ENCODE results near the gene FIS1. TPM values are rescaled to one million over a fixed set of nuclear protein-coding genes. Genes with fewer than 3 reads are reported as not detected.
"Not testable (repeated sequence)": the region's sequence is repeated elsewhere in the genome, so short reads cannot be mapped to it uniquely, and the experiment has no call there.

The FIS1 gene
- polyA plus RNA-seq, 1 of the 3 experiments (the other 2 are of a cell fraction): 1,313 TPM

DNA sequence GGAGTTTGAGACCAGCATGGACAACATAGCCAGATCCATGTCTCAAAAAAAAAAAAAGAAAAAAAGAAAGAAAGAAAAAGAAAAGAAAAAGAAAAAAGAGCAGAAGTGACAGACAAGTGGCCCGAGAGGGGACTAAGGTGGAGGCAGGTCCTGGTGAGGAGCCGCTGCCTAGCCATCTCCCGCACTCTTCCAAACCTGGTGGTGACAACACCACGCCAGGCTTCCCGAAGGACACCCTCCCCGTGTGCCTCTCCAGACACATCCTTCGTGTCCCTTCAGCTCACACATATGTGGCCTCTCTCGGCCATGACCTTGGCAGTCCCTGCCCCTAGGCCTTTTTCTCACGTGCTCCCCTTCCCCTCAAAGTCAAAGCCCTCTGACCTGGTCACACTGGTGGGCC is 40.3 kb upstream of the FIS1 start:
- ChIA-PET CTCF (interaction anchor here (0.9 to 1.4 kb wide), 3 partner anchors 30 to 147 kb away, joined by 3 to 6 read pairs (median 3); no protein-coding TSS in a partner anchor), POLR2A (no interaction called here)
- TF ChIP-seq SMC3 (IDR thresholded peaks at IDR 0.05; ENCODE audit: low read depth, low read length) (no peak), CHD2 (IDR thresholded peaks at IDR 0.05; ENCODE audit: low read length, partially characterized antibody) (no peak)
- no peaks in the 10 kb centered on the region for H3K79me2 ChIP-seq (ENCODE audit: insufficient read depth)
- 75% methylated on average over 9 of the region's 9 CpGs for WGBS (ENCODE audit: low lambda C conversion rate)
- no peak overlapping the region for H3K4me2 ChIP-seq
- no peak overlapping the region for H3K4me3 ChIP-seq (ENCODE audit: low read depth in 2 of 2, low read length in 1 of 2)
- H3K27ac ChIP-seq (ENCODE audit: low read depth in 2 of 2, low read length in 1 of 2): no peak overlapping the region
- peaks cover 3% of the 10 kb centered on the region for H3F3A ChIP-seq (replicated peaks; ENCODE audit: insufficient read depth)
- no peak overlapping the region for H2AFZ ChIP-seq (ENCODE audit: low read depth)
- no peaks in the 10 kb centered on the region for H3K36me3 ChIP-seq (replicated peaks in 1 of 2; ENCODE audit: control insufficient read depth in 1 of 2, insufficient read depth in 2 of 2, low read length in 1 of 2)
- H4K20me1 ChIP-seq (ENCODE audit: insufficient read depth): no peaks in the 10 kb centered on the region
- H3K4me1 ChIP-seq (ENCODE audit: control insufficient read depth in 1 of 2, insufficient read depth in 2 of 2, low read depth in 1 of 2, low read length in 1 of 2): peaks cover 0 to 2% of the 10 kb centered on the region in 2 experiments; a peak in 1 of 4 replicates
- H3K9me2 ChIP-seq: no peaks in the 10 kb centered on the region
- no peak for DNase-seq
- peaks cover 9% of the 10 kb centered on the region; the same call in 1 of the 2 replicates for H3K27me3 ChIP-seq (ENCODE audit: insufficient read depth)
- H3K9me3 ChIP-seq: no peaks in the 10 kb centered on the region
- no peak overlapping the region for H3K9ac ChIP-seq

DNA sequence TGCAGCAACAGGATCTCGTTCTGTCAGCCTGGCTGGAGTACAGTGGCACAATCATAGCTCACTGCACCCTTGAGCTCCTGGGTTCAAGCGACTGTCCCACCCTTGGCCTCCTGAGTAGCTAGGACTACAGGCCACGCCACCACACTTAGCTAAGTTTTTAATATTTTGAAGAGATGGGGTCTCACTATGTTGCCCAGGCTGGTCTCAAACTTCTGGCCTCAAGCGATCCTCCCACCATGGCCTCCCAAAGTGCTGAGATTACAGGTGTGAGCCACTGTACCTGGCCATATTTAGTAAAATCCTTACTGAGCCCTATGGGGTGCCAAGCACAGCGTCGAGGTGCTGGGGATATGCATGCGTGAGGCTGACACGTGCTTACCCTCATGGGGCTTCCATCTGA is 36.0 kb upstream of the FIS1 start:
- H3K36me3 ChIP-seq (replicated peaks in 1 of 2; ENCODE audit: control insufficient read depth in 1 of 2, insufficient read depth in 2 of 2, low read length in 1 of 2); H3F3A ChIP-seq (replicated peaks; ENCODE audit: insufficient read depth); POLR2A ChIA-PET: not testable (repeated sequence)

GRCh38 chr7:101278461-101279292 is 33.8 kb upstream of the FIS1 start:
- Histone ChIP-seq H3K9ac (no peak overlapping the region), H3K27me3 (ENCODE audit: insufficient read depth) (peaks cover 34% of the 10 kb centered on the region), H3K4me2 (no peak overlapping the region), H3F3A (replicated peaks; ENCODE audit: insufficient read depth) (no peaks in the 10 kb centered on the region), H3K36me3 (replicated peaks in 1 of 2; ENCODE audit: control insufficient read depth in 1 of 2, insufficient read depth in 2 of 2, low read length in 1 of 2) (no peaks in the 10 kb centered on the region), H3K9me2 (no peaks in the 10 kb centered on the region), H3K9me3 (no peaks in the 10 kb centered on the region), H3K4me1 (ENCODE audit: control insufficient read depth in 1 of 2, insufficient read depth in 2 of 2, low read depth in 1 of 2, low read length in 1 of 2) (peaks cover 0 to 2% of the 10 kb centered on the region in 2 experiments; a peak in 1 of 4 replicates), H3K27ac (ENCODE audit: low read depth in 2 of 2, low read length in 1 of 2) (no peak overlapping the region), H2AFZ (ENCODE audit: low read depth) (no peak overlapping the region), H4K20me1 (ENCODE audit: insufficient read depth) (no peaks in the 10 kb centered on the region), H3K79me2 (ENCODE audit: insufficient read depth) (no peaks in the 10 kb centered on the region), H3K4me3 (ENCODE audit: low read depth in 2 of 2, low read length in 1 of 2) (no peak overlapping the region)
- DNase-seq: no peak
- ChIA-PET POLR2A (no interaction called here), CTCF (interaction anchor here (0.7 to 3.7 kb wide), 6 partner anchors 12 to 184 kb away, joined by 3 to 15 read pairs (median 4); partner anchors contain the start of gene FIS1)
- 48% methylated on average over 24 of the region's 24 CpGs for WGBS (ENCODE audit: low lambda C conversion rate)
- no peak for TF ChIP-seq SMC3 (IDR thresholded peaks at IDR 0.05; ENCODE audit: low read depth, low read length)
- TF ChIP-seq RCOR1 (IDR thresholded peaks at IDR 0.05; ENCODE audit: low read length): no peak
- no peak for TF ChIP-seq CTCF (IDR thresholded peaks at IDR 0.05)
- TF ChIP-seq TCF12 (IDR thresholded peaks at IDR 0.05): no peak
- TF ChIP-seq JUND (IDR thresholded peaks at IDR 0.05): no peak
- TF ChIP-seq FOXM1 (IDR thresholded peaks at IDR 0.05; ENCODE audit: low read depth): no peak
- no peak for TF ChIP-seq FOXJ3 (CRISPR knock-in tag; IDR thresholded peaks at IDR 0.05)
- no peak for TF ChIP-seq ELF1 (IDR thresholded peaks at IDR 0.05)

More for the DNA sequence above, 36.0 kb upstream of the FIS1 start:
- not testable (repeated sequence) for H4K20me1 ChIP-seq (ENCODE audit: insufficient read depth); H3K4me2 ChIP-seq; H3K9me2 ChIP-seq; H2AFZ ChIP-seq (ENCODE audit: low read depth); H3K27ac ChIP-seq (ENCODE audit: low read depth in 2 of 2, low read length in 1 of 2); H3K9ac ChIP-seq; DNase-seq; H3K79me2 ChIP-seq (ENCODE audit: insufficient read depth); H3K4me3 ChIP-seq (ENCODE audit: low read depth in 2 of 2, low read length in 1 of 2); H3K9me3 ChIP-seq; H3K4me1 ChIP-seq (ENCODE audit: control insufficient read depth in 1 of 2, insufficient read depth in 2 of 2, low read depth in 1 of 2, low read length in 1 of 2)
- WGBS (ENCODE audit: low lambda C conversion rate): 73% methylated on average over 8 of the region's 8 CpGs
- CTCF ChIA-PET: interaction anchor here (1.0 to 4.9 kb wide), 9 partner anchors 11 to 159 kb away, joined by 3 to 68 read pairs (median 30); partner anchors contain the start of gene CLDN15
- peaks cover 26% of the 10 kb centered on the region for H3K27me3 ChIP-seq (ENCODE audit: insufficient read depth)

Data from SK-N-SH (cell line).